ENCODE results near the gene EYA2.

DNA sequence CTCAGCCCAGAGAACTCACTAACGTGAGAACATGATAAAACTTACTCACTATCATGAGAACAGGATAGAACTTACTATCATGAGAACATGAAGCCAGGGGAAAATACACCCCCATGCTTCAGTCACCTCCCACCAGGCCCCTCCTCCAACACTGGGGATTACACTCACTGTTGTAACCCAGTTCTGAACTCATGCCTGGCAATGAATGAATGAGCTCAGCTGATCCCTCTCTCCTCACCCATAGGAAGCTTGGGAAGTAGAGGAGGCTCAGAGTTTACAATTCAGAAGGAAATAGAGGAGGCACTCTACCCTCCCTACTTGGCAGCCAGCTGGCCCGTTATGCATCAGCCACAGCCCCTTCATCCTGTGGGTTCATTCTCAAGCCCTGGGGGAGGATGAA, 102.5 kb downstream of the EYA2 start:
- TF ChIP-seq EZH2 (IDR thresholded peaks at IDR 0.05; ENCODE audit: insufficient read depth, poor library complexity, severe bottlenecking) (no peak), EZH2phosphoT487 (IDR thresholded peaks at IDR 0.05; ENCODE audit: insufficient read depth, low read depth) (no peak)

All from GM23248 (cell line).